Neutrophil (primary cell): ENCODE measurements around the gene HSF2.

Source experiments
- H3K27ac ChIP-seq: fragments of 200-600 bp; sonication (generic); 2 replicates; pipeline ENCODE4 v1.5.1; 2016; ENCODE audit warnings: mild to moderate bottlenecking, moderate library complexity
- H3K27me3 ChIP-seq: fragments of 200-600 bp; sonication (generic); 2 replicates; pipeline ENCODE4 v1.6.0; 2016; ENCODE audit warnings: mild to moderate bottlenecking
- H3K36me3 ChIP-seq: fragments of 200-600 bp; sonication (generic); 2 replicates; pipeline ENCODE4 v1.5.1; 2017
- H3K4me1 ChIP-seq, 2 experiments: fragments of 200-600 bp in 1 of 2; sonication (generic) in 1 of 2; 1 replicate in 1 of 2; 2 replicates in 1 of 2; pipeline versions ENCODE4 v1.5.1 to v1.6.1; 2013 to 2016; ENCODE audit warnings: low read depth in 1 of 2, low read length in 1 of 2, mild to moderate bottlenecking in 1 of 2, moderate library complexity in 1 of 2; ENCODE audit not compliant: control insufficient read depth in 1 of 2, insufficient read depth in 1 of 2
- H3K4me3 ChIP-seq, 2 experiments: fragments of 200-600 bp in 1 of 2; sonication (generic) in 1 of 2; 1 replicate in 1 of 2; 2 replicates in 1 of 2; pipeline ENCODE4 v1.5.1; 2013 to 2016; ENCODE audit warnings: low read depth in 1 of 2, low read length in 1 of 2, mild to moderate bottlenecking in 1 of 2, moderate library complexity in 1 of 2
- H3K9me3 ChIP-seq: fragments of 200-600 bp; sonication (generic); 2 replicates; pipeline ENCODE4 v1.5.1; 2016
- CTCF ChIP-seq: fragments of 200-600 bp; sonication (generic); IDR thresholded peaks from 2 replicates; pipeline ENCODE4 v1.5.1; 2016; ENCODE audit warnings: antibody characterized with exemption

Gene HSF2

GRCh38 chr6:122406187-122406586 is 6.7 kb downstream of the HSF2 start:
- no peaks in the 10 kb centered on the region for H3K36me3 ChIP-seq

GRCh38 chr6:122407712-122408111 is 8.3 kb downstream of the HSF2 start:
- Histone ChIP-seq H3K36me3 (no peaks in the 10 kb centered on the region), H3K9me3 (no peaks in the 10 kb centered on the region), H3K27me3 (no peaks in the 10 kb centered on the region), H3K4me3 (no peak overlapping the region), H3K27ac (no peak overlapping the region), H3K4me1 (no peaks in the 10 kb centered on the region)
- TF ChIP-seq CTCF, result no peak

More at GRCh38 chr6:122406187-122406586, 6.7 kb downstream of the HSF2 start:
- Histone ChIP-seq H3K27me3 (no peaks in the 10 kb centered on the region), H3K4me1 (no peaks in the 10 kb centered on the region), H3K4me3 (no peak overlapping the region), H3K9me3 (no peaks in the 10 kb centered on the region), H3K27ac (no peak overlapping the region)
- TF ChIP-seq CTCF, result no peak

- H3K4me3 ChIP-seq, result no peak overlapping the region
- H3K36me3 ChIP-seq, result no peaks in the 10 kb centered on the region
- no peaks in the 10 kb centered on the region for H3K27me3 ChIP-seq
- no peak overlapping the region for H3K27ac ChIP-seq
- H3K9me3 ChIP-seq, result no peaks in the 10 kb centered on the region
- no peaks in the 10 kb centered on the region for H3K4me1 ChIP-seq
- no peak for TF ChIP-seq CTCF
These were observed 8.8 kb downstream of the HSF2 start for GRCh38 chr6:122408240-122408639.

GRCh38 chr6:122408702-122409458 is 9.4 kb downstream of the HSF2 start:
- Histone ChIP-seq H3K36me3 (no peaks in the 10 kb centered on the region), H3K27me3 (no peaks in the 10 kb centered on the region), H3K27ac (no peak overlapping the region), H3K4me3 (no peak overlapping the region), H3K4me1 (no peaks in the 10 kb centered on the region), H3K9me3 (no peaks in the 10 kb centered on the region)
- TF ChIP-seq CTCF, result no peak

- no peaks in the 10 kb centered on the region for H3K36me3 ChIP-seq
These were observed 12.5 kb downstream of the HSF2 start for GRCh38 chr6:122412001-122412400.

More at GRCh38 chr6:122412001-122412400, 12.5 kb downstream of the HSF2 start:
- H3K27ac ChIP-seq, result no peak overlapping the region
- TF ChIP-seq CTCF, result no peak
- no peaks in the 10 kb centered on the region for H3K27me3 ChIP-seq
- H3K4me3 ChIP-seq, result no peak overlapping the region
- no peaks in the 10 kb centered on the region for H3K9me3 ChIP-seq
- H3K4me1 ChIP-seq, result no peaks in the 10 kb centered on the region
